GM23338 (cell line): ENCODE data around the gene RGL3. TPM values are rescaled to one million over a fixed set of nuclear protein-coding genes. Genes with fewer than 3 reads are reported as not detected.

Source experiments
- CREB1 ChIP-seq: fragments of 250-450 bp; sonication (Bioruptor Pico); IDR thresholded peaks from 2 replicates; pipeline ENCODE4 v1.5.0; 2020; ENCODE audit warnings: low read depth, mild to moderate bottlenecking, moderate library complexity
- ETS1 ChIP-seq: IDR thresholded peaks from 2 replicates; pipeline ENCODE4 v1.6.1; 2016; ENCODE audit warnings: antibody characterized with exemption
- EZH2 ChIP-seq: fragments of 200-600 bp; sonication (generic); IDR thresholded peaks from one replicate; pipeline ENCODE4 v1.8.0; 2017; ENCODE audit warnings: antibody characterized with exemption, mild to moderate bottlenecking, low read depth; ENCODE audit not compliant: unreplicated experiment
- EZH2phosphoT487 ChIP-seq: fragments of 200-600 bp; sonication (generic); IDR thresholded peaks from one replicate; pipeline ENCODE4 v1.8.1; 2018; ENCODE audit warnings: antibody characterized with exemption; ENCODE audit not compliant: unreplicated experiment
- NANOG ChIP-seq: IDR thresholded peaks from 2 replicates; pipeline ENCODE4 v1.6.1; 2016; ENCODE audit warnings: antibody characterized with exemption, borderline replicate concordance
- STAT1 ChIP-seq: IDR thresholded peaks from one replicate; pipeline ENCODE4 v1.6.1; 2016; ENCODE audit warnings: antibody characterized with exemption; ENCODE audit not compliant: unreplicated experiment
- ZNF114 ChIP-seq: fragments of 250-450 bp; sonication (Bioruptor Pico); IDR thresholded peaks from 2 replicates; pipeline ENCODE4 v1.5.0; 2020; ENCODE audit warnings: mild to moderate bottlenecking, moderate library complexity
- ZNF331 ChIP-seq: fragments of 250-450 bp; sonication (Bioruptor Pico); IDR thresholded peaks from 2 replicates; pipeline ENCODE4 v1.5.0; 2020; ENCODE audit warnings: low read depth, mild to moderate bottlenecking, moderate library complexity
- ZNF462 ChIP-seq: fragments of 250-450 bp; sonication (Bioruptor Pico); IDR thresholded peaks from 2 replicates; pipeline ENCODE4 v1.5.0; 2020; ENCODE audit warnings: mild to moderate bottlenecking, moderate library complexity
- polyA plus RNA-seq: library from polyadenylated mRNA; unstranded; fragments of >200 nt; fragmentation: Nextera tagmentation; extraction: Ambion mirVana; gene quantifications from 2 replicates; pipeline ENCODE4 v1.2.1, GENCODE V29; 2016
- total RNA-seq: library from RNA; depleted of rRNA; stranded (reverse); fragments of >200 nt; shearing (Covaris generic); gene quantifications from 2 replicates; pipeline ENCODE4 v1.2.3, GENCODE V29; 2014
- TF ChIP-seq, protein P1 (sequence below): IDR thresholded peaks from one replicate; pipeline ENCODE4 v1.6.1; 2018; ENCODE audit warnings: antibody characterized with exemption; ENCODE audit not compliant: unreplicated experiment

The RGL3 gene
- total and polyA plus RNA-seq, 2 experiments from 2014 or later = 48.8 to 49.4 TPM

DNA sequence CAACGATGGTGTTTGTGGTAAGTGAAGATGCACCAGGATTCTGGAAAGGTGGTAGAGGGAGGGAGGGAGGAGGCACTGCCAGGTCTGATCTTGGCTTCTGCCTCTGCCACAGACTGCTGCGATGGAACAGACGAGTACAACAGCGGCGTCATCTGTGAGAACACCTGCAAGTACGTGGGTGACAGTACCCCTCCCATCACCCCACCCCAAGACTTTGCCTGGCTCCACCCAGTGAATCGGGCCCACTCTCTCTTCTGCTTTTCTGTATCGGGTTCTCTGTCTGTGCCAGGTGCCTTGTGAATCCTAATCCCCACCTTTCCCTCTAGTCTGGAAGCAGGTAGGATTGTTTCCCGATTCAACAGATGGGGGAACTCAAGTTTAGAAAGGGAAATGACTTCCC is 18.8 kb upstream of the RGL3 start (continued):
- TF ChIP-seq ZNF462 (CRISPR knock-in tag) (no peak), CREB1 (no peak), ZNF331 (CRISPR knock-in tag) (no peak), EZH2 (no peak), ETS1 (no peak), STAT1 (no peak), EZH2phosphoT487 (no peak), NANOG (no peak), ZNF114 (CRISPR knock-in tag) (no peak)
- TF ChIP-seq, protein P1, sequence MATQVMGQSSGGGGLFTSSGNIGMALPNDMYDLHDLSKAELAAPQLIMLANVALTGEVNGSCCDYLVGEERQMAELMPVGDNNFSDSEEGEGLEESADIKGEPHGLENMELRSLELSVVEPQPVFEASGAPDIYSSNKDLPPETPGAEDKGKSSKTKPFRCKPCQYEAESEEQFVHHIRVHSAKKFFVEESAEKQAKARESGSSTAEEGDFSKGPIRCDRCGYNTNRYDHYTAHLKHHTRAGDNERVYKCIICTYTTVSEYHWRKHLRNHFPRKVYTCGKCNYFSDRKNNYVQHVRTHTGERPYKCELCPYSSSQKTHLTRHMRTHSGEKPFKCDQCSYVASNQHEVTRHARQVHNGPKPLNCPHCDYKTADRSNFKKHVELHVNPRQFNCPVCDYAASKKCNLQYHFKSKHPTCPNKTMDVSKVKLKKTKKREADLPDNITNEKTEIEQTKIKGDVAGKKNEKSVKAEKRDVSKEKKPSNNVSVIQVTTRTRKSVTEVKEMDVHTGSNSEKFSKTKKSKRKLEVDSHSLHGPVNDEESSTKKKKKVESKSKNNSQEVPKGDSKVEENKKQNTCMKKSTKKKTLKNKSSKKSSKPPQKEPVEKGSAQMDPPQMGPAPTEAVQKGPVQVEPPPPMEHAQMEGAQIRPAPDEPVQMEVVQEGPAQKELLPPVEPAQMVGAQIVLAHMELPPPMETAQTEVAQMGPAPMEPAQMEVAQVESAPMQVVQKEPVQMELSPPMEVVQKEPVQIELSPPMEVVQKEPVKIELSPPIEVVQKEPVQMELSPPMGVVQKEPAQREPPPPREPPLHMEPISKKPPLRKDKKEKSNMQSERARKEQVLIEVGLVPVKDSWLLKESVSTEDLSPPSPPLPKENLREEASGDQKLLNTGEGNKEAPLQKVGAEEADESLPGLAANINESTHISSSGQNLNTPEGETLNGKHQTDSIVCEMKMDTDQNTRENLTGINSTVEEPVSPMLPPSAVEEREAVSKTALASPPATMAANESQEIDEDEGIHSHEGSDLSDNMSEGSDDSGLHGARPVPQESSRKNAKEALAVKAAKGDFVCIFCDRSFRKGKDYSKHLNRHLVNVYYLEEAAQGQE = no peak
